HuH-7 (cell line): ENCODE measurements around the gene KLHL17.
"Not testable (repeated sequence)": the region's sequence is repeated elsewhere in the genome, so short reads cannot be mapped to it uniquely, and the experiment has no call there.

Source experiments
- DNase-seq: peaks from one replicate; pipeline ENCODE4 v3.0.0; 2011; ENCODE audit warnings: low spot score

KLHL17 gene

GRCh38 chr1:982765-983436, 22.5 kb downstream of the KLHL17 start:
- DNase-seq = no peak

GRCh38 chr1:983798-984475, 23.6 kb downstream of the KLHL17 start:
- no peak for DNase-seq

GRCh38 chr1:984476-984814, 24.1 kb downstream of the KLHL17 start:
- no peak for DNase-seq

- DNase-seq = no peak
Observed at GRCh38 chr1:985126-985525, 24.7 kb downstream of the KLHL17 start.

GRCh38 chr1:988061-988460, 27.7 kb downstream of the KLHL17 start:
- DNase-seq = not testable (repeated sequence)

GRCh38 chr1:991275-991674, 30.9 kb downstream of the KLHL17 start:
- not testable (repeated sequence) for DNase-seq

DNA sequence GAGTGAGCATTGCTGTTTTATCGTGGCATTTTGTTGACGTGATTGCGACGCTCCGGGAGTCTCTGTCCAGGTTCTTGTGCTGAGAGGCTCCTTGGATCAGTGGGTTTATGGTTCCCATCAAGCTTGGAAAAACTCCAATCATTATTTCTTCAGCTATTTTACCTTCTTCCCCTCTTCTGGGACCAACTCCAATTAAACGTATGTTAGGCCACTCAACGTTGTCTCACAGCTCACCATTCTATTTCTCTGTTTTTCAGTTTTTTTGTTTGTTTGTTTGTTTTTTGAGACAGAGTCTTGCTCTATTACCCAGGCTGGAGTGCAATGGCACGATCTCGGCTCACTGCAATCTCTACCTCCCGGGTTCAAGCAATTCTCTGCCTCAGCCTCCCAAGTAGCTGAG, 31.5 kb downstream of the KLHL17 start:
- no peak for DNase-seq

DNA sequence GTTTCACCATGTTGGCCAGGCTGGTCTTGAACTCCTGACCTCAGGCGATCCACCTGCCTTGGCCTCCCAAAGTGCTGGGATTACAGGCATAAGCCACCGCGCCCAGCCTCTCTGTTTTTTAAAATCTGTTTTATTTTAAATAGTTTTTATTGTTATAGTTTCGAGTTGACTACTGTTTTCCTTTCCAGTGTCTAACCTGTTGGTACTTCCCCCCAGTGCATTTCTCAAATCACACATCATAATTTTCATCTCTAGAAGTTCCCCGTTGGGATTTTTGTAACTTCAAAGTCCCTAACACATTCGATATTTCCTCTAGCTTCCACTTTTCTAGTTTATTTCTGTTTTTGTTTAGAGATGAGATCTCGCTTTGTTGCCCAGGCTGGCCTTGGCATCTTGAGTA, 32.0 kb downstream of the KLHL17 start:
- no peak for DNase-seq

DNA sequence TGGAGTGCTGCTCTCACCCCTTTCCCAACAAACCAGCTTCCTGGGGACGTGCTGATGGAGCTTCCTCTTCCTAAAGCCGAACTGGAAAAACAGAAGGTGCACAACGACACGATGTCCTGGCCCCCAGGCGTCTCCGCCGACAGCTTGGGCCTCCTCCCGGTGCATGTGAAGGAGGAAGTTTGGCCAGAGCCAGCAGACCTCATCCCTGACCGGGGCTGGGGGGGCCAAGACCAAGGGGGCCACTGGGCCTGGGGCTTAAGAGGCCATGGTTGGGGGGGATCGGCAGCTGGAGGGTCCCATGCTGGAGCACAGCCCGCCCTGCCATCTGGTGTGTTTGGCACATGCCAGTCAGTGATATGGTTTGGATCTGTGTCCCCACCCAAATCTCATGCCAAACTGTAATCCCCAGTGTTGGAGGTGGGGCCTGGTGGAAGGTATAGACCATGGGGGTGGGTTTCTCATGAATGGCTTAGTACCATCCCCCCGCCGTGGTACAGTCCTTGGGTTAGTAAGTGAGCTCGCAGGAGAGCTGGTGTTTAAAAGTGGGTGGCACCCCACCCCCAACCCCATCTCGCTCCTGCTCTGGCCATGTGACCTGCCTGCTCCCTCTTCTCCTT, 33.1 kb downstream of the KLHL17 start:
- no peak for DNase-seq

DNA sequence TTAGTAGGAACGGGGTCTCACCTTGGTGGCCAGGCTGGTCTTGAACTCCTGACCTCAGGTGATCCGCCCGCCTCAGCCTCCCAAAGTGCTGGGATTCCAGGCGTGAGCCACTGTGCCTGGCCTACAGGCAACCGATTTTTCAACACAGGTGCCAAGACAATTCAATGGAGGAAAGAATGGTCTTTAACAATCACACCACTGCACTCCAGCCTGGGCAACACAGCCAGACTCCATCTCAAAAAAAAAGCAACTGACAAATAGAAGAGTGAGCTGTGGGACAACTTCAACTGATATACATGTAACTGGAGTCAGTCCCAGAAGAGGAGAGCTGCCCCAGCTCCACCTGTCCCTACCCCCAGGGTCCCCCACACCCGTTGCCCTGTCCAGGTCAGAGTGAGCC, 34.2 kb downstream of the KLHL17 start:
- DNase-seq = not testable (repeated sequence)

DNA sequence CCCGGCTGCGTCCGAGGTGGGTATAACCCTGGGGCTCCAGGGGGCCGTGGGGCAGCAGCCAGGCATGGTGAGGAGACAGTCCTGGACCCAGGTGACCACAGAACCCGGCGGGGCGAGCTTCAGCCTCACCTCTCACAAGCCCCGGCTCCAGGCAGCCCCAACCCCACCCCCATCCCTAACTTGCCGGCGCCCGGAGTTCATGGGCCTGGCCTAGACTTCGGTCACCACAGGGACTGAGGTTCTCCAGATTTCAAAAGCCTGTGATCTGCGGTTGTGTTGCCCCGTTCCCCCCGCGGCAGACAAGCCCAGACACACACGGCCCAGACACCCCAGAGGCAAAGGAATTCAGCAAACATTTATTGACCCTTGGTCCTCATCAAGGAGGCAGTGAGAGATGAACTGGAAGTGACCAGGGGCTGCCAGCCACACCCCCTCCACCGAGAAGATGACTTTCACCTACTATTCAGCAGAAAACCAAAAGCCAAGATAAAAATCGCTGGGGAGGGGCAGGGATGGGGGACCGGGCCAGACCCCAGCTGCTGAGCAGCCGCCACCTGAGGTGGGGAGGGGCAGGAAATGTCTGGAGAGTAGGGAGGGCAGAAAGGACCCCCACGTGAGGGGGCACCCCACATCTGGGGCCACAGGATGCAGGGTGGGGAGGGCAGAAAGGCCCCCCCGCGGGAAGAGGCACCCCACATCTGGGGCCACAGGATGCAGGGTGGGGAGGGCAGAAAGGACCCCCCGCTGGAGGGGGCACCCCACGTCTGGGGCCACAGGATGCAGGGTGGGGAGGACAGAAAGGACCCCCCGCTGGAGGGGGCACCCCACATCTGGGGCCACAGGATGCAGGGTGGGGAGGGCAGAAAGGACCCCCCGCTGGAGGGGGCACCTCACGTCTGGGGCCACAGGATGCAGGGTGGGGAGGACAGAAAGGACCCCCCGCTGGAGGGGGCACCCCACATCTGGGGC, 35.6 kb downstream of the KLHL17 start:
- no peak for DNase-seq

GRCh38 chr1:996851-997712, 36.7 kb downstream of the KLHL17 start:
- no peak for DNase-seq

GRCh38 chr1:997713-997992, 37.3 kb downstream of the KLHL17 start:
- no peak for DNase-seq

GRCh38 chr1:997993-998744, 37.8 kb downstream of the KLHL17 start:
- DNase-seq = no peak

DNA sequence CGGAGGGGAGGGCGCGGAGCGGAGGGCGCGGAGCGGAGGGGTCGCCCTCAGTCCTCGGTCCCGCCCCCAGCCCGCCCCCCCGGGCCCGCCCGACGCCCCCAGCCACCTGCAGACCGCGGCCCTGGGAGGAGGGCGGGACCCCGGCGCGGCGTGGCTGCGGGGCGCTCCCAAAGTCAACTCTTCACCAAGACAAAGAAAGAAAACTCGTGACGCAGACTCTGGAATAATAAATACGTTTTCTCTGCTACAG, 38.3 kb downstream of the KLHL17 start:
- no peak for DNase-seq

GRCh38 chr1:998995-999724, 38.8 kb downstream of the KLHL17 start:
- DNase-seq = peak; percentile 20

GRCh38 chr1:999725-1000356, 39.5 kb downstream of the KLHL17 start, which contains the start of gene HES4:
TSS of gene HES4 (minus strand) at chr1:1000097. CDS start at chr1:999973, 124 bp downstream.
- peak; percentile 91 for DNase-seq

DNA sequence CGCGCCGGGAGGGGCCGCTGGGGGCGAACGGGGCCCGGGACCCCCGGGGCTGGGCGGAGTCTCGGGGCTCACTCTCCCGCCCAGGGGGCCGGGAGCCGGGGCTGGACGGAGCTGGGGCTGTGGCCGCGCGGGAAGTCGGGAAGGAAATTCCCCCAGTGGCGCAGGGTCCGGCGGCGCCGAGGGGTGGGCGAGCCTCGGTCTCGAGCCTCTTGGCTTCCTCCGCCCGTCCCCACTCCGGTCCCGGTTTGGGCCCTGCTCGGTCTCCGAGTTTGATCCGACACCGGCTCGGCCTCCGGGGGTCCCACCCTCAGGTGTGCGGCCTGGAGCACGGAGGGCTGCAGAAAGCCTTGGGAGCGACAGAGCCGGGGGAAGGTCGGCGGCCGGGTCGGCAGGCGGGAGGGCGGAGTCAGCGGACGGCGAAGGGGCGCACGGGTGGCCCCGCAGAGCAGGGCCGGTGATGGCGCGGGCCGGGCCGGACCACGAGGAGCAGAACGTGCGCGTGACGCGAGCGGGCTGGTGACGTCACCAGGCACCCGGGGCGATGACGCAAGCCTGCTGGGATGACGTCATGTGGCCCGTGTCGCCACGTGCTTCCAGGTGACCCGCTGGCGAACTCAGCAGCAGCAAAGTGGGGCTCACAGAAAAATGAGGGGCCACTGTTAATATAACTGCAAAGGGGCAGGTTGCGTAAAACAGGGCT, 40.1 kb downstream of the KLHL17 start:
- DNase-seq = peak; percentile 94

- DNase-seq = no peak
Observed at GRCh38 chr1:1001057-1001783, 40.8 kb downstream of the KLHL17 start.
